K562 (cell line): Measurements from ENCODE around the gene NEDD9. TPM values are rescaled to one million over a fixed set of nuclear protein-coding genes. Genes with fewer than 3 reads are reported as not detected.

ENCODE experiments used
- ATAC-seq: fragments of 200-7000 bp; cut with Tn5 transposase; 3 replicates; pipeline ENCODE4 v1.9.1; 2020; ENCODE audit warnings: moderate library complexity
- BruUV-seq: library from RNA; stranded (reverse); fragments of 400-500 nt; replicated peaks from 2 replicates; lab custom pipeline; 2021; lab: Mats Ljungman, UMichigan
- CTCF ChIA-PET: fragments of 300-600 bp; formaldehyde crosslinking; extraction: SDS; loops from one replicate; lab custom pipeline; 2021; ENCODE audit warnings: low intra/inter-chr PET ratio; lab: Yijun Ruan, JAX
- POLR2A ChIA-PET: fragments of 300-600, 350-650 bp; sonication (Branson Sonifier 250); formaldehyde crosslinking; extraction: SDS; loops from one replicate; lab custom pipeline; 2021; ENCODE audit warnings: antibody characterized with exemption, inconsistent platforms; lab: Yijun Ruan, JAX
- DNase-seq, 4 experiments: peaks; one replicate each; pipeline versions ENCODE4 v3.0.0 to v3.0.0-alpha.2; 2011 to 2018; ENCODE audit warnings: low spot score in 3 of 4, mixed read lengths in 3 of 4; ENCODE audit errors: extremely low read depth in 1 of 4
- FAIRE-seq: peaks from 2 replicates; lab custom pipeline; 2011; peaks lifted over from hg19 to GRCh38; lab: Jason Lieb, UNC
- H2AFZ ChIP-seq: 2 replicates; pipeline ENCODE4 v1.6.0; 2011; ENCODE audit warnings: low read depth, low read length, control low read depth, inconsistent platforms
- H3K27ac ChIP-seq: fragments of 200-600 bp; 3 replicates; pipeline ENCODE4 v1.8.0; 2011; ENCODE audit warnings: low read depth, mild to moderate bottlenecking, control low read depth, inconsistent platforms, low read length, moderate library complexity, mixed read lengths; ENCODE audit errors: extremely low read depth
- H3K27me3 ChIP-seq, 2 experiments: fragments of 300-600 bp in 1 of 2; 2 replicates in 1 of 2; 3 replicates in 1 of 2; pipeline versions ENCODE4 v1.6.0 to v1.8.0; 2011; ENCODE audit warnings: inconsistent platforms in 2 of 2, low read length in 2 of 2, mild to moderate bottlenecking in 1 of 2, mixed read lengths in 1 of 2, moderate library complexity in 1 of 2; ENCODE audit not compliant: control insufficient read depth in 2 of 2, insufficient read depth in 2 of 2
- H3K36me3 ChIP-seq: fragments of 300-600 bp; 3 replicates; pipeline ENCODE4 v1.8.0; 2011; ENCODE audit warnings: mild to moderate bottlenecking, low read length, inconsistent platforms; ENCODE audit not compliant: control insufficient read depth, insufficient read depth
- H3K4me1 ChIP-seq, 2 experiments: fragments of 200-600 bp in 1 of 2; replicated peaks in 1 of 2; 2 replicates in 1 of 2; 3 replicates in 1 of 2; pipeline versions ENCODE4 v1.5.1 to v1.8.0; 2011; ENCODE audit warnings: inconsistent platforms in 2 of 2, low read length in 2 of 2, mild to moderate bottlenecking in 1 of 2, mixed read lengths in 1 of 2, moderate library complexity in 1 of 2; ENCODE audit not compliant: control insufficient read depth in 2 of 2, insufficient read depth in 2 of 2
- H3K4me2 ChIP-seq: 2 replicates; pipeline ENCODE4 v1.6.1; 2011; ENCODE audit warnings: low read length, control low read depth, inconsistent platforms, mixed read lengths; ENCODE audit not compliant: insufficient read depth
- H3K4me3 ChIP-seq: fragments of 200-600 bp; sonication (generic), shearing (Covaris generic); 2 replicates; pipeline ENCODE4 v1.5.1; 2016; ENCODE audit warnings: control low read depth, inconsistent platforms
- H3K79me2 ChIP-seq: fragments of 200-600 bp; 3 replicates; pipeline ENCODE4 v1.8.0; 2011; ENCODE audit warnings: low read length, inconsistent platforms; ENCODE audit not compliant: control insufficient read depth, insufficient read depth
- H3K9ac ChIP-seq, 2 experiments: 2 replicates each; pipeline versions ENCODE4 v1.6.0 to v1.6.1; 2011; ENCODE audit warnings: low read depth in 2 of 2, low read length in 2 of 2, control low read depth in 1 of 2, inconsistent platforms in 1 of 2, mild to moderate bottlenecking in 1 of 2, mixed read lengths in 1 of 2; ENCODE audit not compliant: insufficient read depth in 1 of 2
- H3K9me1 ChIP-seq: one replicate; pipeline ENCODE4 v1.6.0; 2011; ENCODE audit warnings: inconsistent platforms, mild to moderate bottlenecking, low read length, moderate library complexity; ENCODE audit not compliant: control insufficient read depth, insufficient read depth
- H3K9me3 ChIP-seq: replicated peaks from 2 replicates; pipeline ENCODE4 v1.5.1; 2011; ENCODE audit warnings: low read depth, low read length, inconsistent platforms; ENCODE audit not compliant: control insufficient read depth, insufficient read depth
- H4K20me1 ChIP-seq: replicated peaks from 2 replicates; pipeline ENCODE4 v1.6.1; 2011; ENCODE audit warnings: low read length, inconsistent platforms, mixed read lengths; ENCODE audit not compliant: control insufficient read depth, insufficient read depth
- CBX5 ChIP-seq: IDR thresholded peaks from 2 replicates; pipeline ENCODE4 v1.6.1; 2014; ENCODE audit warnings: low read depth, borderline replicate concordance
- ETV1 ChIP-seq: fragments of 450-650 bp; conservative IDR thresholded peaks from 2 replicates; pipeline ENCODE4 v1.6.1; 2016; ENCODE audit warnings: missing genetic modification characterization, control low read depth, low read depth, missing compliant biosample characterization
- FUS ChIP-seq: fragments of 200-400 bp; formaldehyde crosslinking; optimal IDR thresholded peaks from 2 replicates; pipeline ENCODE3; 2017; ENCODE audit warnings: low read depth, low read length
- KHSRP ChIP-seq: fragments of 450-650 bp; IDR thresholded peaks from 2 replicates; pipeline ENCODE4 v1.6.1; 2017
- KLF10 ChIP-seq: fragments of 250-450 bp; sonication (Bioruptor Pico); IDR thresholded peaks from 2 replicates; pipeline ENCODE4 v1.6.1; 2021; ENCODE audit warnings: matching md5 sums
- LARP7 ChIP-seq: fragments of 450-650 bp; IDR thresholded peaks from 2 replicates; pipeline ENCODE4 v1.6.1; 2016
- NELFE ChIP-seq: IDR thresholded peaks from 2 replicates; pipeline ENCODE4 v1.6.1; 2011; ENCODE audit warnings: mild to moderate bottlenecking; ENCODE audit not compliant: insufficient read depth, insufficient read length
- SMAD2 ChIP-seq: fragments of 150-350 bp; IDR thresholded peaks from 2 replicates; pipeline ENCODE4 v1.6.1; 2014; ENCODE audit warnings: low read depth, mild to moderate bottlenecking, low read length
- THRA ChIP-seq: fragments of 450-650 bp; IDR thresholded peaks from 2 replicates; pipeline ENCODE4 v1.6.1; 2017; ENCODE audit warnings: mild to moderate bottlenecking, moderate library complexity
- ZEB2 ChIP-seq: fragments of 450-650 bp; IDR thresholded peaks from 2 replicates; pipeline ENCODE4 v1.6.1; 2016
- ZNF146 ChIP-seq: IDR thresholded peaks from one replicate; pipeline ENCODE4 v1.6.1; 2018; ENCODE audit warnings: missing compliant biosample characterization; ENCODE audit not compliant: unreplicated experiment
- ZNF280B ChIP-seq: fragments of 250-450 bp; sonication (Bioruptor Pico); IDR thresholded peaks from 2 replicates; pipeline ENCODE4 v1.5.1; 2021; ENCODE audit warnings: mild to moderate bottlenecking
- ZNF561 ChIP-seq: fragments of 450-650 bp; formaldehyde crosslinking; conservative IDR thresholded peaks from 2 replicates; pipeline ENCODE4 v1.4.0; 2020; ENCODE audit warnings: mild to moderate bottlenecking, moderate library complexity
- WGBS: fragments of 100-300 bp; shearing (Covaris generic); methylation state at CpG from one replicate; pipeline ENCODE4 v1.1.6; 2016; ENCODE audit warnings: low coverage, mixed read lengths; ENCODE audit not compliant: insufficient coverage; ENCODE audit errors: missing lambda C conversion rate; 5-methylcytosine and 5-hydroxymethylcytosine counted together
- in situ Hi-C: fragments of 300-500 bp; cut with MboI; formaldehyde crosslinking; loops from 4 replicates; pipeline ENCODE4 v1.15.0; 2018; ENCODE audit warnings: inconsistent platforms, mixed read lengths
- intact Hi-C: fragments of 100-400 bp; cut with micrococcal nuclease; formaldehyde crosslinking; loops from 2 replicates; pipeline ENCODE4 v1.14.2; 2022
- polyA plus RNA-seq, 8 experiments: library from polyadenylated mRNA; depleted of rRNA in 4 of 8; stranded (reverse) in 5 of 8; unstranded in 3 of 8; fragments of >200 nt; fragmentation: Nextera tagmentation in 2 of 8; fragmentation: Illumina TruSeq in 1 of 8; extraction: Ambion mirVana in 2 of 8; extraction: Trizol in 1 of 8; gene quantifications; 2 replicates each; pipeline versions ENCODE4 v1.2.1 to v1.2.3, GENCODE V29; 2011 to 2014; ENCODE audit warnings: inconsistent platforms in 1 of 8, missing spikeins in 1 of 8
- total RNA-seq, 7 experiments: library from RNA; depleted of rRNA in 6 of 7; stranded (reverse); fragments of >200 nt in 6 of 7; fragmentation: Illumina TruSeq in 2 of 7; extraction: Trizol in 2 of 7; gene quantifications; 2 replicates each; pipeline versions ENCODE4 v1.2.1 to v1.2.3, GENCODE V29; 2011 to 2021; ENCODE audit warnings: low replicate concordance in 1 of 7

The NEDD9 gene
- total and polyA plus RNA-seq, 9 of the 15 experiments (the other 6 are each of a cell fraction or from before 2014, with no cell fraction given), result 0.04 to 0.18 (median 0.15) TPM; not detected in 6

GRCh38 chr6:11227698-11228097 lies 4.8 kb downstream of the NEDD9 start:
- H3K27ac ChIP-seq, result no peak overlapping the region
- H3K4me3 ChIP-seq, result no peak overlapping the region
- no peak for ATAC-seq
- no peaks in the 10 kb centered on the region for H3K9me3 ChIP-seq
- no peaks in the 10 kb centered on the region for H3K79me2 ChIP-seq
- H3K36me3 ChIP-seq, result no peaks in the 10 kb centered on the region
- intact Hi-C loops (no loop called here), in situ Hi-C loops (no loop called here)
- TF ChIP-seq ZNF146 (CRISPR knock-in tag), result no peak
- TF ChIP-seq ZEB2, result no peak
- TF ChIP-seq ZNF561 (CRISPR knock-in tag), result no peak
- no peak for TF ChIP-seq FUS
- no peak for TF ChIP-seq SMAD2
- no peak for TF ChIP-seq CBX5
- TF ChIP-seq NELFE, result no peak
- TF ChIP-seq KHSRP, result no peak
- no peak for TF ChIP-seq KLF10
- no peak for TF ChIP-seq LARP7
- no peak for TF ChIP-seq THRA
- TF ChIP-seq ETV1, result no peak
- no peak for TF ChIP-seq ZNF280B
- H3K9me1 ChIP-seq, result no peaks in the 10 kb centered on the region
- ChIA-PET CTCF (no interaction called here), POLR2A (no interaction called here)
- no TSS peak for BruUV-seq
- WGBS, result 0% methylated on average over 5 of the region's 5 CpGs
- peaks cover 16 to 18% of the 10 kb centered on the region in 2 experiments for H3K27me3 ChIP-seq
- no peak for DNase-seq
- peaks cover 3 to 6% of the 10 kb centered on the region in 2 experiments; a peak in 3 of 5 replicates for H3K4me1 ChIP-seq
- H2AFZ ChIP-seq, result no peak overlapping the region
- FAIRE-seq, result no peak
- no peaks in the 10 kb centered on the region for H4K20me1 ChIP-seq
- no peak overlapping the region for H3K9ac ChIP-seq
- H3K4me2 ChIP-seq, result no peak overlapping the region
